ENCODE data around the gene PEAR1. TPM values are rescaled to one million over a fixed set of nuclear protein-coding genes. Genes with fewer than 3 reads are reported as not detected.
"Not testable (repeated sequence)": the region's sequence is repeated elsewhere in the genome, so short reads cannot be mapped to it uniquely, and the experiment has no call there.

PEAR1 gene
- total RNA-seq, 1 donor from 2014 or later = 1.9 TPM

- DNase-seq (ENCODE audit: low spot score) = peak; percentile 88
Observed at GRCh38 chr1:156920233-156921052, 26.9 kb downstream of the PEAR1 start, which contains the start of gene LRRC71. TSS of gene LRRC71 (plus strand) at chr1:156920632. CDS start at chr1:156920804, 172 bp downstream.

GRCh38 chr1:156921053-156921529 is 27.6 kb downstream of the PEAR1 start:
- DNase-seq (ENCODE audit: low spot score) = no peak

- no peak for DNase-seq (ENCODE audit: low spot score)
Observed at GRCh38 chr1:156922986-156923669, 29.6 kb downstream of the PEAR1 start.

GRCh38 chr1:156923670-156924477 is 30.4 kb downstream of the PEAR1 start:
- DNase-seq (ENCODE audit: low spot score) = no peak

GRCh38 chr1:156924478-156925153 is 31.1 kb downstream of the PEAR1 start:
- DNase-seq (ENCODE audit: low spot score) = no peak

DNA sequence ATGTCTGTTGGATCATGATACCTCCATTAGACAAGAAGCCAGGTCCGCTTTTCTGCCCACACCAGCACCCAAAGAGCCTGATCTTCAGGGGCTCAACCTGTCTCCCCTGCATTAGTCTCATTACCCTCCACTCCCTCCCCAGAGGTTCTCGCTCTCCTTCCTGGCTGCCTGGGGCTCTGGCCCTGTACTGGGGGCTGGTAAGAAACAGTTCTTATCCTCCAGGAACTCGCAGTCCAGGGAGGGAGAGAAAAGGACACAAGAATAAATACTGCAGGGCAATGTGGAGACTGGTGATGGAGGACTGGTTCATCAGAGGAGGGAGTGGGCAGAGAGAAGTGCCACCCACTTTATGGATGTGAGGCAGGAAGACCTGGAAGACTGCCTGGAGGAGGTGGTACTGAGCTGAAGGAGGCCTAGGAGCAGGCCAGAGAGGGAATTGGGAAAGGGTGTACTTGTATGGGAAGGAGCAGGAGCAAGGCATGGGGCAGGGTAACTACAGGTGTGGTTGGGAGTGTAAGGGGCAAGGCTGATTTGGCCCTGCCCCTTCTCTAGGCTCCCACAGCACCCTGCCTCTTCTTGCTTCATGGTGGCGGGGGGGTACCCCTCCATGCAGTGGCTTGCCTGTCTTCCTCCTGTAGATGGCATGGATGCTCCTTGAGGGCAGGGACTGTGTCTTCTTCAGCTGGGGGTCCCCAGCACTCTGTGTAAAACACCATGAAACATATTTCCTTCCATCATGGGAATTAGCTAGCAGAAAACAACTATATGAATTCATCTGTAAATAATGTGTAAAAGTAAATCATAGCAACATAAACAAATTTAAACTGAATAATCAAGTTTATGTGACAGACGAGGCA is 31.9 kb downstream of the PEAR1 start:
- no peak for DNase-seq (ENCODE audit: low spot score)

DNA sequence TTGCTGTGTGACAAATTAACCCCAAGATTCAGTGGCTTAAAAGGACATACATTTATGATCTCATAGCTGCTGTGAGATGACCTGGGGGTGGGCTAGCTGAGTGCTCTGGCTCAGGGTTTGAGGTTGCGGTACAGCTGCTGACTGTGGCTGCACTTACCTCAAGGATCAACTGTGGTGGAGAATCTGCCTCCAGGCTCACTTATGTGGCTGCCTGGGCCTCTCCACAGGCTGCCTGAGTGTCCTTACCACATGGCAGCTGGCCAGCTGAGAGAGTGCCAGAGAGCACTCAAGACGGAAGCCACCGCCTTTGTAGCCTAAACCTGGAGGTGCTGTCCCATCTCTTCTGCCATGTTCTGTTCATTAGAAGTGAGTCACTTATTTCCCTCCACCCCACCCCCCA is 32.7 kb downstream of the PEAR1 start:
- no peak for DNase-seq (ENCODE audit: low spot score)

DNA sequence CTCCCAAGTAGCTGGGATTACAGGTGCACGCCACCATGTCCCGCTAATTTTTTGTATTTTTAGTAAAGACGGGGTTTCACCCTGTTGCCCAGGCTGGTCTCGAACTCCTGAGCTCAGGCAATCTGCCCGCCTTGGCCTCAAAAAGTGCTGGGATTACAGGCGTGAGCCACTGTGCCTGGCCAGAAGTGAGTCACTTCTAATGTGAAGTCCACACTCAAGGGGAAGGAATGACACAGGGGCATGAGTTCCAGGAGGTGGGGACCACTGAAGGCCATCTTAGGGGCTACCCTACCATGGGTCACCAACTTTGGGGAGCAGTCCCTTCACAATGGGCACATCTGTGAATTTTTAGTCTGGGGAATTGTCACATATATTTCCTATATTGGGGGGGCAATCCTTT is 33.2 kb downstream of the PEAR1 start:
- not testable (repeated sequence) for DNase-seq (ENCODE audit: low spot score)

DNA sequence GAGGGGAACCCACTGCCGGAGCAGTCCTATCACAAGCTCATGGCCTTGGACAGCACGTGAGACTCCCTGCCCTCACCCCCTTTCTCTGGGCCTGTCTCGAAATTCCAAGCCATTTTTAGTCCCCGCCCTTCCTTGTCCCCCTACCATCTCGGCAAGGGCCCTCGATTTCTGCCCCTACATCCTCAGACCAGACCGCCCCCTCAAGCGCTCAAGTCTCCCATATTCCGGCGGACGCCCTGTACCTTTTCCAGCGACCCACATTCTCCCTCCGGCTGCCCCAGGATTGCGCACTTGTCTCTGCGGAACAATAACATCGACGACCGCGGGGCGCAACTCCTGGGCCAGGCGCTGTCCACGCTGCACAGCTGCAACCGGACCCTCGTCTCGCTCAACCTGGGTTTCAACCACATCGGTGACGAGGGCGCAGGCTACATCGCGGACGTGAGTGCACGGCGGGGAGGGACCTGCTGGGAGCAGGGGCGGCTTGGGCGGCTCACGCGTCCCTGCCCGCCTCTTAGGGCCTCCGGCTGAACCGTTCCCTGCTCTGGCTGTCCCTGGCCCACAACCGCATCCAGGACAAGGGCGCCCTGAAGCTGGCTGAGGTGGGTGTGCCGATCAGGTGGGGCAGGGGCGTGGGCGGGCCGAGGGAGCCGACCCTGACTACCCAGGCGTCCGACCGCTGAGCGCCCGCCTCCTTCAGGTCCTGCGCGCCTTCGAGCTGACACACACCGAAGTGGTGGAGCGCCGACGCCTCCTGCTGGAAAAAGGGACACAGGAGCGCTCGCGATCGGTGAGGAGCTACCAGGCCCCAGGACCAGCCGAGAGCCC is 33.9 kb downstream of the PEAR1 start:
- DNase-seq (ENCODE audit: low spot score) = peak; percentile 75

DNA sequence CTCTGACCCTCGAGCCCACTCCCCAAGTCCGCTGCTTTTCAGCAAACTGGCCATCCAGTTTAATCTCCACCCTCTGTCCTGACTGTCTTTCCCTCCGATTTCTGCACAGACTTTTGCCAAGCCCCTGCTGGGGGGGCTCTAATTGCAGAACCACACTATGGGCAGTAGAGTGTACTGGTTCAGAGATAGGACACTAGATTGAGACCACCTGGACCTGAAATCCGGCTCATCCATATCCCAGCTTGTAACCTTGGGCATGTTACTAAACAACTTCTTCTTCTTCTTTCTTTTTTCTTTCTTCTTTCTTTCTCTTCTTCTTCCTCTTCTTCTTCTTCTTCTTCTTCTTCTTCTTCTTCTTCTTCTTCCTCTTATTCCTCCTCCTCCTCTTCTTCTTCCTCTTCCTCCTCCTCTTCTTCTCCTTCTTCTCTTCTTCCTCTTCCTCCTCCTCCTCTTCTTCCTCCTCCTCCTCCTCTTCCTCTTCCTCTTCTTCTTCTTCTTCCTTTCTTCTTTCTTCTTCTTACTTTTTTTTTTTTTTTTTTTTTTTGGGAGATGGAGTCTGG is 34.6 kb downstream of the PEAR1 start:
- DNase-seq (ENCODE audit: low spot score) = no peak

DNA sequence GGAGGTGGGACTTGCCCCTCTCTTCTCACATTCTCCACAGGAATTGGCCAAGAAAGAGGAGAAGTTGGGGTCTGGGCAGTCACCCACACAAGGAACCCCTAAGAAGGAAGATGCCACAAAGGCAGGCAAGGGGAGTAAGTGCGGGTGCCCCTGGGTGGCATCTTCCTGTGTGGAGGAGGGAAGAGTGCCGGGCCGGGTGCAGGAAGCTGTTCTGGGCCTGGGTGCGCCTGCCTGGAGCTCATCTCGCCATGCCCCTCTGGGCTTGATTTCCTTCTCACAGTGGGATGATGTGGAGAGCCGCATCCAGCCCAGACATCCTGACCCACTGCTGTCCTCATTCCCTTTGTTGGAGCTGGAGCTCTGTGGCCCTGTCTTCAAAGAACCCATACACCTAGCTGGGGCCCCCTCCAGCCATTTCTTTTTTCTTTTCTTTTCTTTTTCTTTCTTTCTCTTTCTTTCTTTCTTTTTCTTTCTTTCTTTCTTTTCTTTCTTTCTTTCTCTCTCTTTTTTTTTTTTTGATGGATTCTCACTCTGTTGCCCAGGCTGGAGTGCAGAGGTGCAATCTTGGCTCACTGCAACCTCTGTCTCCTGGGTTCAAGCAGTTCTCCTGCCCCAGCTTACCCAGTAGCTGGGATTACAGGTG is 36.2 kb downstream of the PEAR1 start:
- DNase-seq (ENCODE audit: low spot score) = no peak

GRCh38 chr1:156930483-156930882 is 37.0 kb downstream of the PEAR1 start:
- DNase-seq (ENCODE audit: low spot score) = no peak

- no peak for DNase-seq (ENCODE audit: low spot score)
Observed at GRCh38 chr1:156931211-156931952, 37.9 kb downstream of the PEAR1 start.

- no peak for DNase-seq (ENCODE audit: low spot score)
Observed at GRCh38 chr1:156931974-156932710, 38.6 kb downstream of the PEAR1 start.

GRCh38 chr1:156933136-156933535 is 39.6 kb downstream of the PEAR1 start:
- DNase-seq (ENCODE audit: low spot score) = no peak

DNA sequence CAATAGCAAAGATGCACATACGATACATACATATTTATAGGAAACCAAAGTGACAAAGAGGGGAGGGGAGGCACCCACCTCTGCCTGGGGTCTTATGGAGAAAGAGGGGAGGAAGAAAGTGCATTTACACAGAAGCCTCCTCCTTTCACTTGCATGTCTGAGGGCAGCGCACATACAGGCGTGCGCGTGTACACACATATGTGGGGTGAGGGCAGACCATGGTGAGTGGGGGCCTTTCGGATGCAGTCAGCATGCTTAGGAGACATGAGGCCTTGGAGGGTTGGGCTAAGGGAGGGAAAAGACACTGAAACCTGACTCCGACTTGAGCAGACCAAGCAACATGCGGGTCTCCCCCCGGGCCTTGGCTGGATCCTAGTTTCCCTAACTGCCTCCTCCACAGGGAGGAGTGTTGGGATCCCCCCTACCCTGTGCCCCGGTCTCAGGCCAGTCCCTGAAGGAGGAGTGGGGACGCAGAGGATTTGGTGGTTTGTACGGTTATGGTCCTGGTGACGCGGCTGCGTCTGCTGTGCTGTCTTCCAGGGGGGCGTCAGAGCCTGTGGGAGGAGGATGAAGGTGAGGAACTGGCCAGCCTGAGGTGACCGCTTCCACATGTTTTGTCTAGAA is 42.1 kb downstream of the PEAR1 start:
- no peak for DNase-seq (ENCODE audit: low spot score)

GRCh38 chr1:156936191-156936590 is 42.7 kb downstream of the PEAR1 start:
- DNase-seq (ENCODE audit: low spot score) = no peak
